Endothelial cell of umbilical vein (primary cell): ENCODE measurements around the gene TFF2. TPM values are rescaled to one million over a fixed set of nuclear protein-coding genes. Genes with fewer than 3 reads are reported as not detected.

ENCODE experiments used
- BruUV-seq: library from RNA; stranded (reverse); fragments of 400-500 nt; replicated peaks from 2 replicates; lab custom pipeline; 2021; lab: Mats Ljungman, UMichigan
- CTCF ChIA-PET: fragments of 300-600, 350-600 bp; sonication (Branson Sonifier 250); formaldehyde crosslinking; loops from one replicate; lab custom pipeline; 2021; ENCODE audit warnings: antibody characterized with exemption, inconsistent platforms; lab: Charles Lee
- POLR2A ChIA-PET: fragments of 300-600, 350-600 bp; sonication (Branson Sonifier 250); formaldehyde crosslinking; loops from one replicate; lab custom pipeline; 2021; ENCODE audit warnings: antibody characterized with exemption, inconsistent platforms; lab: Charles Lee
- DNase-seq: peaks from one replicate; pipeline ENCODE4 v3.0.0-alpha.2; 2011; ENCODE audit warnings: low read depth, low spot score
- FAIRE-seq: peaks from 2 replicates; lab custom pipeline; 2011; peaks lifted over from hg19 to GRCh38; lab: Jason Lieb, UNC
- H2AFZ ChIP-seq: 2 replicates; pipeline ENCODE4 v1.6.0; 2012; ENCODE audit warnings: low read depth, low read length, control low read depth, inconsistent platforms
- H3K27ac ChIP-seq: 2 replicates; pipeline ENCODE4 v1.5.1; 2011; ENCODE audit warnings: low read depth, mild to moderate bottlenecking, control low read depth, low read length, moderate library complexity; ENCODE audit not compliant: insufficient read depth
- H3K27me3 ChIP-seq, 2 experiments: 2 replicates each; pipeline versions ENCODE4 v1.6.0 to v1.6.1; 2011; ENCODE audit warnings: low read length in 2 of 2, mixed read lengths in 1 of 2; ENCODE audit not compliant: control insufficient read depth in 2 of 2, insufficient read depth in 2 of 2
- H3K36me3 ChIP-seq, 2 experiments: 2 replicates in 1 of 2; 3 replicates in 1 of 2; pipeline ENCODE4 v1.5.1; 2011; ENCODE audit warnings: low read length in 2 of 2, mild to moderate bottlenecking in 1 of 2, moderate library complexity in 1 of 2; ENCODE audit not compliant: control insufficient read depth in 2 of 2, insufficient read depth in 2 of 2; ENCODE audit errors: extremely low read depth in 1 of 2
- H3K4me1 ChIP-seq: 3 replicates; pipeline ENCODE4 v1.5.1; 2011; ENCODE audit warnings: mild to moderate bottlenecking, low read length; ENCODE audit not compliant: control insufficient read depth, insufficient read depth; ENCODE audit errors: extremely low read depth
- H3K4me2 ChIP-seq: 2 replicates; pipeline ENCODE4 v1.6.1; 2011; ENCODE audit warnings: low read length, control low read depth, mixed read lengths; ENCODE audit not compliant: insufficient read depth
- H3K4me3 ChIP-seq, 3 experiments: fragments of 200-600 bp in 1 of 3; sonication (generic), shearing (Covaris generic) in 1 of 3; replicated peaks in 1 of 3; 2 replicates each; pipeline ENCODE4 v1.5.1; 2011 to 2016; ENCODE audit warnings: control low read depth in 3 of 3, low read length in 3 of 3, mild to moderate bottlenecking in 2 of 3, inconsistent platforms in 1 of 3, low read depth in 1 of 3, moderate library complexity in 1 of 3; ENCODE audit not compliant: insufficient read depth in 1 of 3
- H3K79me2 ChIP-seq: 2 replicates; pipeline ENCODE4 v1.6.0; 2012; ENCODE audit warnings: low read length, inconsistent platforms; ENCODE audit not compliant: control insufficient read depth, insufficient read depth
- H3K9ac ChIP-seq: replicated peaks from 2 replicates; pipeline ENCODE3; 2011; ENCODE audit warnings: low read length, control low read depth; ENCODE audit not compliant: insufficient read depth; ENCODE audit errors: extremely low read depth
- H3K9me1 ChIP-seq: replicated peaks from 3 replicates; pipeline ENCODE4 v1.6.0; 2011; ENCODE audit warnings: mild to moderate bottlenecking, low read length; ENCODE audit not compliant: control insufficient read depth, insufficient read depth; ENCODE audit errors: extremely low read depth
- H3K9me3 ChIP-seq: replicated peaks from 2 replicates; pipeline ENCODE4 v1.5.1; 2012; ENCODE audit warnings: low read length, inconsistent platforms; ENCODE audit not compliant: control insufficient read depth, insufficient read depth
- H4K20me1 ChIP-seq: replicated peaks from 2 replicates; pipeline ENCODE3; 2011; ENCODE audit warnings: mild to moderate bottlenecking, low read length; ENCODE audit not compliant: control insufficient read depth, insufficient read depth; ENCODE audit errors: extremely low read depth
- EZH2 ChIP-seq: IDR thresholded peaks from 2 replicates; pipeline ENCODE4 v1.6.1; 2012; ENCODE audit warnings: borderline replicate concordance, low read depth, mild to moderate bottlenecking, moderate library complexity, low read length, inconsistent platforms; ENCODE audit not compliant: severe bottlenecking
- FOS ChIP-seq: IDR thresholded peaks from 2 replicates; pipeline ENCODE4 v1.6.1; 2011; ENCODE audit warnings: mild to moderate bottlenecking, low read length, moderate library complexity, borderline replicate concordance; ENCODE audit not compliant: insufficient read depth
- GATA2 ChIP-seq: IDR thresholded peaks from 2 replicates; pipeline ENCODE4 v1.7.0; 2011; ENCODE audit warnings: low read depth, mild to moderate bottlenecking, moderate library complexity, mixed read lengths, low read length; ENCODE audit not compliant: insufficient read length, insufficient read depth
- JUN ChIP-seq: IDR thresholded peaks from 2 replicates; pipeline ENCODE4 v1.6.1; 2011; ENCODE audit warnings: borderline replicate concordance, low read depth; ENCODE audit not compliant: insufficient read length, insufficient read depth
- MYC ChIP-seq: IDR thresholded peaks from one replicate; pipeline ENCODE4 v1.6.1; 2011; ENCODE audit warnings: mild to moderate bottlenecking, low read depth, low read length
- POLR2A ChIP-seq: IDR thresholded peaks from 2 replicates; pipeline ENCODE4 v1.6.1; 2012; ENCODE audit warnings: low read depth, mild to moderate bottlenecking, control low read depth, low read length
- POLR2AphosphoS5 ChIP-seq: IDR thresholded peaks from 2 replicates; pipeline ENCODE4 v1.6.1; 2012; ENCODE audit warnings: low read depth, mild to moderate bottlenecking, control low read depth, low read length, moderate library complexity; ENCODE audit not compliant: insufficient read depth
- dilution Hi-C: fragments of 300-500 bp; cut with MboI; formaldehyde crosslinking; loops from one replicate; pipeline ENCODE4 v1.15.0; 2019; ENCODE audit warnings: low sequenced_read_pairs; ENCODE audit not compliant: extremely low pct_ligation_motif_present
- intact Hi-C: fragments of 100-400 bp; cut with micrococcal nuclease; formaldehyde crosslinking; loops from one replicate; pipeline ENCODE4 v1.10.0; 2022
- polyA plus RNA-seq, 4 experiments: library from polyadenylated mRNA; depleted of rRNA in 3 of 4; stranded (reverse) in 3 of 4; unstranded in 1 of 4; fragments of >200 nt; gene quantifications; 2 replicates each; pipeline versions ENCODE4 v1.2.1 to v1.2.3, GENCODE V29; 2011 to 2012; ENCODE audit warnings: missing spikeins in 1 of 4
- total RNA-seq: library from RNA; stranded (reverse); gene quantifications from 2 replicates; pipeline ENCODE4 v1.2.3, GENCODE V29; 2021
- TF ChIP-seq, protein P1 (sequence below), 2 donors: IDR thresholded peaks; 1 replicate in 1 of 2; 2 replicates in 1 of 2; pipeline ENCODE4 v1.5.1; 2011; ENCODE audit warnings: low read length in 2 of 2, mild to moderate bottlenecking in 2 of 2, moderate library complexity in 2 of 2, control low read depth in 1 of 2, inconsistent platforms in 1 of 2, low read depth in 1 of 2; ENCODE audit not compliant: insufficient read depth in 1 of 2; ENCODE audit errors: extremely low read depth in 1 of 2
- TF ChIP-seq, protein P2 (sequence below): IDR thresholded peaks from 2 replicates; pipeline ENCODE4 v1.6.1; 2011; ENCODE audit not compliant: insufficient read depth, insufficient read length

Gene TFF2
- total and polyA plus RNA-seq, 2 donors (not counting 3 experiments of a cell fraction or from before 2014, with no cell fraction given), result not detected

DNA sequence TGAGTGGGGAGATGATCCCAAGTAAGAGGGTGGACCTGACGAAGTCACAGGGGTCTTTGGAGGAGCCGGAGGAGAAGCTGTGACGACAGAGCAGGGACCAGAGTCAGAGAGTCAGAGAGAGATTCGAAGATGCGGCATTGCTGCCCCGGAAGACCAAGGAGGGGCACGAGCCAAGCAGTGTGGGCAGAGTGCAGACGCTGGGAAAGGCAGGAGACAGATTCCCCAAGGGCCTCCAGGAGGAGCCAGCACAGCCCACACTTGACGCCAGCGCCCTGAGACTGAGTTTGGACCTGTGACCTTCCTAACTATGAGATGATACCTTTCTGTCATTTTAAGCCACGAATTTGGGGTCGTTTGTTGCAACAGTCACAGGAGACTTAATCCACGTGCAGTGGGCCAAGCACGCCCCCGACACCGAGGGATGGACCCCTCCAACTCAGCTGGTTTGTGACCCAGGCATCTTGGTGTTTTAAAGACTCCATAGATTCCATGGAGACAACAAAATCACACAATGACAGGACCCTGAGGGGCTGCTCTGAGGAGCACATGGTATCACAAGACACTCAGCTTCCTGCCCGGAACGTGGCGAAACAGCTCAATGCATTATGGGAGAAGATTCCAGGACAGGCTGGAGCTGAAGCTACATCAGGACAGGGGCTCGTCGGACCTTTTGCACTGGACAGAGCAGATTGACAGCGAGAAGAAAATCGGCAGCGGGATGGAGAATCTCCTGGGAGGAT lies 26.6 kb upstream of the TFF2 start:
- no peak for TF ChIP-seq GATA2
- TF ChIP-seq, protein P1, sequence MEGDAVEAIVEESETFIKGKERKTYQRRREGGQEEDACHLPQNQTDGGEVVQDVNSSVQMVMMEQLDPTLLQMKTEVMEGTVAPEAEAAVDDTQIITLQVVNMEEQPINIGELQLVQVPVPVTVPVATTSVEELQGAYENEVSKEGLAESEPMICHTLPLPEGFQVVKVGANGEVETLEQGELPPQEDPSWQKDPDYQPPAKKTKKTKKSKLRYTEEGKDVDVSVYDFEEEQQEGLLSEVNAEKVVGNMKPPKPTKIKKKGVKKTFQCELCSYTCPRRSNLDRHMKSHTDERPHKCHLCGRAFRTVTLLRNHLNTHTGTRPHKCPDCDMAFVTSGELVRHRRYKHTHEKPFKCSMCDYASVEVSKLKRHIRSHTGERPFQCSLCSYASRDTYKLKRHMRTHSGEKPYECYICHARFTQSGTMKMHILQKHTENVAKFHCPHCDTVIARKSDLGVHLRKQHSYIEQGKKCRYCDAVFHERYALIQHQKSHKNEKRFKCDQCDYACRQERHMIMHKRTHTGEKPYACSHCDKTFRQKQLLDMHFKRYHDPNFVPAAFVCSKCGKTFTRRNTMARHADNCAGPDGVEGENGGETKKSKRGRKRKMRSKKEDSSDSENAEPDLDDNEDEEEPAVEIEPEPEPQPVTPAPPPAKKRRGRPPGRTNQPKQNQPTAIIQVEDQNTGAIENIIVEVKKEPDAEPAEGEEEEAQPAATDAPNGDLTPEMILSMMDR (IDR thresholded peaks at IDR 0.05; ENCODE audit: extremely low read depth in 1 of 2, insufficient read depth in 1 of 2, low read depth in 1 of 2, low read length in 2 of 2), result no peak
- TF ChIP-seq POLR2A, result no peak
- TF ChIP-seq JUN, result no peak
- no peak for TF ChIP-seq MYC
- TF ChIP-seq POLR2AphosphoS5, result no peak
- TF ChIP-seq, protein P2, sequence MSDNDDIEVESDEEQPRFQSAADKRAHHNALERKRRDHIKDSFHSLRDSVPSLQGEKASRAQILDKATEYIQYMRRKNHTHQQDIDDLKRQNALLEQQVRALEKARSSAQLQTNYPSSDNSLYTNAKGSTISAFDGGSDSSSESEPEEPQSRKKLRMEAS, result no peak
- no peak for TF ChIP-seq FOS
- no peak for TF ChIP-seq EZH2
- Histone ChIP-seq H3K4me2 (no peak overlapping the region), H3K4me1 (no peaks in the 10 kb centered on the region), H3K27me3 (no peaks in the 10 kb centered on the region), H4K20me1 (no peaks in the 10 kb centered on the region), H3K79me2 (no peaks in the 10 kb centered on the region), H3K9me3 (no peaks in the 10 kb centered on the region), H3K9ac (no peak overlapping the region), H3K4me3 (no peak overlapping the region), H2AFZ (no peak overlapping the region), H3K27ac (no peak overlapping the region), H3K36me3 (no peaks in the 10 kb centered on the region), H3K9me1 (no peaks in the 10 kb centered on the region)
- DNase-seq (no peak), FAIRE-seq (no peak)
- dilution Hi-C loops (no loop called here), intact Hi-C loops (no loop called here)
- CTCF ChIA-PET, result interaction anchor here (1.4 kb wide), 1 partner anchor 232 kb away, joined by 4 read pairs; no protein-coding TSS in a partner anchor
- BruUV-seq, result no TSS peak
- POLR2A ChIA-PET, result no interaction called here
